ENCODE data around the gene MKKS.
A peak's percentile ranks its signal among the peaks of the same experiment; 100 is the strongest.
"Not testable (repeated sequence)": the region's sequence is repeated elsewhere in the genome, so short reads cannot be mapped to it uniquely, and the experiment has no call there.

The MKKS gene

GRCh38 chr20:10432079-10432478, 1.9 kb downstream of the MKKS start:
- TF ChIP-seq EZH2 (IDR thresholded peaks at IDR 0.05) (no peak), POLR2AphosphoS5 (IDR thresholded peaks at IDR 0.05; ENCODE audit: borderline replicate concordance, low read depth, low read length) (no peak), FOXP2 (optimal IDR thresholded peaks at IDR 0.05; ENCODE audit: control extremely low read depth, extremely low read length, insufficient read depth) (no peak)
- no peak overlapping the region for H3K4me3 ChIP-seq
- H3K36me3 ChIP-seq (ENCODE audit: insufficient read depth, low read length): peaks cover 7% of the 10 kb centered on the region; the same call in 1 of the 2 replicates
- 0 out of 2 replicates have a peak overlapping the region, but pooled peaks have one; percentile 43 for H3K27ac ChIP-seq
- DNase-seq (ENCODE audit: low read depth, low spot score): no peak
- no peaks in the 10 kb centered on the region for H3K9me3 ChIP-seq (ENCODE audit: low read depth, low read length)
- H3K9ac ChIP-seq (ENCODE audit: insufficient read length): no peak overlapping the region

- no peaks in the 10 kb centered on the region for H3K9me3 ChIP-seq (ENCODE audit: low read depth, low read length)
- TF ChIP-seq POLR2AphosphoS5 (IDR thresholded peaks at IDR 0.05; ENCODE audit: borderline replicate concordance, low read depth, low read length) (no peak), FOXP2 (optimal IDR thresholded peaks at IDR 0.05; ENCODE audit: control extremely low read depth, extremely low read length, insufficient read depth) (no peak), EZH2 (IDR thresholded peaks at IDR 0.05) (no peak)
- no peak overlapping the region; the same call in 1 of the 2 replicates for H3K27ac ChIP-seq
- H3K4me3 ChIP-seq: no peak overlapping the region; the same call in 1 of the 2 replicates
- no peak overlapping the region for H3K9ac ChIP-seq (ENCODE audit: insufficient read length)
- peaks cover 12% of the 10 kb centered on the region for H3K36me3 ChIP-seq (ENCODE audit: insufficient read depth, low read length)
- no peak for DNase-seq (ENCODE audit: low read depth, low spot score)
These were observed 3.3 kb downstream of the MKKS start for GRCh38 chr20:10430704-10431103.

DNA sequence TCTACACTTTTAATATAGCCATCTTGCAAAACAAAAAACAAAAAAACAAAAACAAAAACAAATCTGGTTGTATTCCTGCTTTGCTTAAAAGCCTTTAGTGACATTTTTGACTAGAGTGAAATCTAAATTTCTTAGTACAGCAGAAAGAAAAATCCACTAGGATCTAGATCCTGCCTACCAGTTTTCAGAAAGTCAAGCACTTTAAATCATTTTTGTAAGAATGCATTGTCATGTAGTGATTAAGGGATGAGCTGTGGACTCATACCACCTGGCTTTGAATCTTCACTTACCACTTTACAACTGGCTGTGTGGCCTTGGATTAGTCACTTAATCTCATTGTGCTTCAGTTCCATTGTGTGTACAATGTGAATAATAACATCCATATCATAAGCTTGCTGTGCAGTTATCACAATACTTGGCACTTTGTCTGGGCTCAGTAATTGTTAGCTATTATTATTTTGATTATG, 4.0 kb downstream of the MKKS start:
- H3K9ac ChIP-seq (ENCODE audit: insufficient read length): no peak overlapping the region
- no peak overlapping the region for H3K27ac ChIP-seq
- peaks cover 12% of the 10 kb centered on the region for H3K36me3 ChIP-seq (ENCODE audit: insufficient read depth, low read length)
- no peak for DNase-seq (ENCODE audit: low read depth, low spot score)
- H3K4me3 ChIP-seq: no peak overlapping the region
- TF ChIP-seq FOXP2 (optimal IDR thresholded peaks at IDR 0.05; ENCODE audit: control extremely low read depth, extremely low read length, insufficient read depth): no peak
- TF ChIP-seq EZH2 (IDR thresholded peaks at IDR 0.05): no peak
- no peak for TF ChIP-seq POLR2AphosphoS5 (IDR thresholded peaks at IDR 0.05; ENCODE audit: borderline replicate concordance, low read depth, low read length)
- H3K9me3 ChIP-seq (ENCODE audit: low read depth, low read length): no peaks in the 10 kb centered on the region

DNA sequence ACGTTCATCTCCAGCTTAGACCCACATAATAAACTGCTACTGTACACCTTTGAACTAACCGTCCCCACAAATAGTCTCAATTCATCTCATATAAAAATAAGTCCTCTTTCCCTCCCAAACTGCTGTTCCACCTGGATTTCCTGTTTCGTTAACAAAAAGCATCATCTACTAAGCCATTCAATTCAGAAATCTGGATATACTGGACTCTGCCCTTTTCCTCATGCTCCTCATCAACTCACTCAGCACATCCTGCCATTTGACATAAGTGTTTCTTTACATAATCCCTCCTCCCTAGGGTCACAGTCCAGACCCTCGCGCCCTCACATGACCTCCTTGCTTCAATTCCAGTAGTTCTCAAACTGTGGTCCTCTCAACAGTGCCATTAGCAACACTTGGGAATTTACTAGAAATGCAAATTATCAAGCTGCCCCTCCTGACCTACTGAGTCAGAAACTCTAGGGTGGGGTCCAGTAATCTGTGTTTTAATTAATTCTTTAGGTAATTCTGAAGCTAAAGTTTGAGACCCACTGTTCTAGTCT, 4.5 kb downstream of the MKKS start:
- Histone ChIP-seq H3K36me3 (ENCODE audit: insufficient read depth, low read length) (peaks cover 12% of the 10 kb centered on the region), H3K9me3 (ENCODE audit: low read depth, low read length) (no peaks in the 10 kb centered on the region), H3K4me3 (no peak overlapping the region), H3K27ac (peak overlapping the region; percentile 48; the same call in 1 of the 2 replicates), H3K9ac (ENCODE audit: insufficient read length) (no peak overlapping the region)
- no peak for DNase-seq (ENCODE audit: low read depth, low spot score)
- TF ChIP-seq FOXP2 (optimal IDR thresholded peaks at IDR 0.05; ENCODE audit: control extremely low read depth, extremely low read length, insufficient read depth): no peak
- TF ChIP-seq POLR2AphosphoS5 (IDR thresholded peaks at IDR 0.05; ENCODE audit: borderline replicate concordance, low read depth, low read length): no peak
- TF ChIP-seq EZH2 (IDR thresholded peaks at IDR 0.05): no peak

DNA sequence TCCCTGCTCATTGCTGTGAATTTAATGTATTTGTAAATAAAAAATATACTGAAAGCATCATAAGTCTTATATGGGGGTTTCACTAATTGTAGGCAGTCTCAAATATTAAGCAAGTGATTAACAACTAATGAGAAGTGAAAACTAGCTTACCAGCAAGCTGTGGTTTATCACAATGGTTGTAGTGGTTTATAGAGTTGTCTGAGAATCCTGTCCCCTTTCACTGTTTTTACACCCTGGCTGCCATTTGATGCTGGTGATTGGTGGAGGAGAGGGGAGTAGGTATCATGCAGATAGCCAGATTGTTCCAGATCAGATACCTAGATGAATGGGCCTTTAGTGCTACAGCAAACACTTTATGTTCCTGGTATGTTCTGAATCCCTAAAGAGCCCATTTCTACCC, 6.0 kb downstream of the MKKS start:
- H3K4me3 ChIP-seq: no peak overlapping the region
- no peak for DNase-seq (ENCODE audit: low read depth, low spot score)
- H3K27ac ChIP-seq: peak overlapping the region; percentile 66
- H3K36me3 ChIP-seq (ENCODE audit: insufficient read depth, low read length): peaks cover 15% of the 10 kb centered on the region
- no peak overlapping the region for H3K9ac ChIP-seq (ENCODE audit: insufficient read length)
- no peaks in the 10 kb centered on the region for H3K9me3 ChIP-seq (ENCODE audit: low read depth, low read length)
- TF ChIP-seq FOXP2 (optimal IDR thresholded peaks at IDR 0.05; ENCODE audit: control extremely low read depth, extremely low read length, insufficient read depth) (no peak), POLR2AphosphoS5 (IDR thresholded peaks at IDR 0.05; ENCODE audit: borderline replicate concordance, low read depth, low read length) (no peak), EZH2 (IDR thresholded peaks at IDR 0.05) (no peak)

DNA sequence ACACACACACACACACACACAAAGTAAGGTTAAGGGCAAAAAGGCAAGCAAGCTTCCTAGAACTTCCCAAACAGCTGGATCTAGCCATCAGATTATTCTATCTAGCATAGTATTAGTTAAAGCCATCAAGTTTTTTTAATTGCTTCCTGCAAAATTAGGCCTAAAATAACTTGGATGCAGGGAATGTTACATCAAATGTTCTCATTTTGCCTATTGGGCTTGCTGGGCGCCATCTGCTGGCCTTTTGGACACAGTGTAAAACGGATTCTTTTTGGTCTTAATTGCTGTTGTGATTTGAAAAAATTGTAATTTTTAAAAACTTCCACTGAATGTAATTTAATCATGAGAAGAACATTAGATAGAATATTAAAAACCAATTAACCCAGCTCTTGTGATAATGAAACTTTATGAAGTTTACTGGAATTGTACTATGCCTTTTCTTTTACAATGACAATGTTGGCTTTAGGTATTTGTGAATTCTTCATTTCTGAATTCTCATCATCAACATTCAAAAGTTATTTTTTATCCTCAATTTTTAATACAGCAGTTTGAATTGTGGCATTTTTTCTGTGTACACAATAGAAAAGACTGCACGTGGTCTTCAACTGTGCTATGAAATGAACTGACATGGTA, 6.8 kb downstream of the MKKS start:
- Histone ChIP-seq H3K9ac (ENCODE audit: insufficient read length) (no peak overlapping the region), H3K9me3 (ENCODE audit: low read depth, low read length) (no peaks in the 10 kb centered on the region), H3K36me3 (ENCODE audit: insufficient read depth, low read length) (peaks cover 15% of the 10 kb centered on the region), H3K27ac (peak overlapping the region; percentile 66), H3K4me3 (no peak overlapping the region)
- DNase-seq (ENCODE audit: low read depth, low spot score): no peak
- no peak for TF ChIP-seq EZH2 (IDR thresholded peaks at IDR 0.05)
- TF ChIP-seq POLR2AphosphoS5 (IDR thresholded peaks at IDR 0.05; ENCODE audit: borderline replicate concordance, low read depth, low read length): no peak

DNA sequence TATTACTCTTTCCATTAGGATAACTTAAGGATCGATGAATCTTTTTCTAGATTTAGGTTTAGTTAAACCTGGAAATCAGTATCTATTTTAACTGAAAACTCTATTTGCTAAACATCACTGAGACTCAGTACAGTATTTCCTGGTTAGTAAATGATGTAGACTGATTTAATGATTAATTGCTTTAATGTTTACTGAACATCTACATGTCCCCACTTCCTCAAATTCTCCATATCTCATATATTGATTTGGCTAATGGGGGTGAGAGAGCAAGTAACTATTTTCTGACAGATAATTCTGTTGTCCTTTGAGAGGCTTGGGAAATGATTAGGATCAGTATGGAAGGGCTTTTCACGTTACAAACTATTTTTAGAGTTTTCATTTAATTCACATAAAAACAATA, 10.3 kb downstream of the MKKS start:
- Histone ChIP-seq H3K9me3 (ENCODE audit: low read depth, low read length) (no peaks in the 10 kb centered on the region), H3K27ac (no peak overlapping the region), H3K36me3 (ENCODE audit: insufficient read depth, low read length) (peaks cover 22% of the 10 kb centered on the region), H3K9ac (ENCODE audit: insufficient read length) (no peak overlapping the region), H3K4me3 (no peak overlapping the region)
- no peak for TF ChIP-seq EZH2 (IDR thresholded peaks at IDR 0.05)
- TF ChIP-seq FOXP2 (optimal IDR thresholded peaks at IDR 0.05; ENCODE audit: control extremely low read depth, extremely low read length, insufficient read depth): no peak
- no peak for TF ChIP-seq POLR2AphosphoS5 (IDR thresholded peaks at IDR 0.05; ENCODE audit: borderline replicate concordance, low read depth, low read length)
- DNase-seq (ENCODE audit: low read depth, low spot score): no peak

DNA sequence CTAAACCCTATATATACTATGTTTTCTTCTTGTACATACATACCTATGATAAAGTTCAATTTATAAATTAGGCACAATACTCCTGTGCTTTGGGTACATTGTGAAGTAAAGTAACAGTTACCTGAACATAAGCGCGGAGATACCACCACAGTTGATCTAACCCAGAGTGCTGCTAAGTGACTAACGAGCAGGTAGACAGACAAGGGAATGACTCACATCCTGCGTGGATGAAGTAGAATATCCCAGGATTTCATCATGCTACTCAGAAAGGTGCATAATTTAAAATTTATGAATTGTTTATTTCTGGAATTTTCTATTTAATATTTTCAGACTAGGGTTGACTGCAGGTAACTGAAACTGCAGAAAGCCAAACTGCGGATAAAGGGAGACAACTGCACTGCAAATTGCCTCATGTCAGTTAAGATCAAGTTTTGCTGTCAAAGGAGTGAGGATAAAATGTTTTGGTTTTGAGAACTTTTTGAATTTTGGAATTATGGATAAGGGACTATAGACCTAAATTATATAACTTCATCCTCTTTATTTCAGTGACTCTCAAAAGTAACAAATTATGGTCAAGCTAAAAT, 14.4 kb downstream of the MKKS start:
- no peak overlapping the region for H3K4me3 ChIP-seq
- no peak overlapping the region for H3K27ac ChIP-seq

DNA sequence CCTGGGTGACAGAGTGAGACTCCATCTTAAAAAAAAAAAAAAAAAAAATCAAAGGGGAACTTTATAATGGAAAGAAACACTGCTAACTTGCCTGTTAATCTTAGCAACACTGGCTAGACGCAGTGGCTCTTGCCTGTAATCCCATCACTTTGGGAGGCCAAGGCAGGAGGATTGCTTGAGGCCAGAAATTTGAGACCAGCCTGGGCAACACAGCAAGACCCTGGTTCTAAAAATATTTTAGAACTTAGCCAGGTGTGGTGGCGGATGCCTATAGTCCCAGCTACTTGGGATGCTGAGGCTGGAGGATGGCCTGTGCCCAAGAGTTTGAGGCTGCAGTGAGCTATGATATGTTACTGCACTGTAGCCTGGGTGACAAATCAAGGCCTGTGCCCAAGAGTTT, 16.8 kb downstream of the MKKS start:
- not testable (repeated sequence) for H3K9me3 ChIP-seq (ENCODE audit: low read depth, low read length); H3K27ac ChIP-seq; H3K9ac ChIP-seq (ENCODE audit: insufficient read length); DNase-seq (ENCODE audit: low read depth, low spot score); H3K4me3 ChIP-seq
- peaks cover 50% of the 10 kb centered on the region for H3K36me3 ChIP-seq (ENCODE audit: insufficient read depth, low read length)

More for the DNA sequence above, 14.4 kb downstream of the MKKS start:
- H3K9ac ChIP-seq (ENCODE audit: insufficient read length): no peak overlapping the region
- DNase-seq (ENCODE audit: low read depth, low spot score): no peak
- TF ChIP-seq EZH2 (IDR thresholded peaks at IDR 0.05) (no peak), FOXP2 (optimal IDR thresholded peaks at IDR 0.05; ENCODE audit: control extremely low read depth, extremely low read length, insufficient read depth) (no peak), POLR2AphosphoS5 (IDR thresholded peaks at IDR 0.05; ENCODE audit: borderline replicate concordance, low read depth, low read length) (no peak)
- H3K36me3 ChIP-seq (ENCODE audit: insufficient read depth, low read length): peaks cover 37% of the 10 kb centered on the region
- no peaks in the 10 kb centered on the region for H3K9me3 ChIP-seq (ENCODE audit: low read depth, low read length)

Measured in SK-N-MC (cell line).